T-helper 2 cell (primary cell): ENCODE results near the gene NIPAL3.

Source experiments
- DNase-seq, 5 experiments: peaks; one replicate each; pipeline versions ENCODE4 v3.0.0 to v3.0.0-alpha.2; 2012 to 2022

Gene NIPAL3

DNA sequence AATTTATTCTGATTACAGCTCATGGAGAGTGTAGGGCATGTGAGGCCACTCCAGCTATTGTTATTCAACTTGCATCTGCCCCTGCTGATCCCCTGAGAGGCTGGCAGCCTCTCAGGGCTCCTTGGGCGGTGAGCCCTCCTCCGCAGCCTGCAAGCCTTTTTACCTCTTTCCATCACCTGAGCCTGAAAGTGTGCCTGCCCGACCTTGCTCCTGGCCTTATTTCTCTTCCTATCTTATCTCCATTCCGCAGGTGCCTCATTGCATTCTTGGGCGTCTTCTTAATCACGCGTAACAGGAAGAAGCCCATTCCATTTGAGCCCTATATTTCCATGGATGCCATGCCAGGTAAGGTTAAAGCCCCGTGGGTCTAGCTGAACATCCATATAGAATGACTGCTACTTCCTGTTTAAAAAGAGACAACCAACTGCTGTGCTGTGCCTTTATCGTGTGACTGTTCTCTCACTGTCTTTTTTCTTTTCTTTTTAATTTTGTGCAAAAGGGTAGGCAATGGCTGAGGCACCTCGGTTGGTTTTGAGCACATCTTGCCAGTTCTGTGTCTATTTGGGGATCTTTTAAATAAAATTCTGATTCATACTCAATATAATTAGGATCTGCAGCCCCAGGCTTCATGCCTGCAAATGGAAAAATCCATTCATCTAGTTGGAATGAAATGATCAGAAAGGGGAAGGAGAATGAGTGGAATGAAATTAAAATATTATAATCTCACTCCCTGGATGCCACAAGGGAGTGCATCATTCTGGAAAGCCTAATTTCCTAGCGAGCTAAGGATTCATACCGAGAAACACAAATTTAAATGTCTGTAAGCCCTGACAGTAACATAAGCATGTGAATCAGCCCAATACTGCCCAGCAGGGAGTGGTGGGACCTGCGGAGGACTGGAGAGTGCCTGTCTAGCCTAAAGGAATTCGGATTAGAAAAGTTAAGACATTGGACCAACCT is 48.5 kb downstream of the NIPAL3 start:
- no peak for DNase-seq

- no peak for DNase-seq
Measured at GRCh38 chr1:24465099-24465498, 49.5 kb downstream of the NIPAL3 start.

GRCh38 chr1:24465638-24466037 is 50.0 kb downstream of the NIPAL3 start:
- DNase-seq, result no peak

DNA sequence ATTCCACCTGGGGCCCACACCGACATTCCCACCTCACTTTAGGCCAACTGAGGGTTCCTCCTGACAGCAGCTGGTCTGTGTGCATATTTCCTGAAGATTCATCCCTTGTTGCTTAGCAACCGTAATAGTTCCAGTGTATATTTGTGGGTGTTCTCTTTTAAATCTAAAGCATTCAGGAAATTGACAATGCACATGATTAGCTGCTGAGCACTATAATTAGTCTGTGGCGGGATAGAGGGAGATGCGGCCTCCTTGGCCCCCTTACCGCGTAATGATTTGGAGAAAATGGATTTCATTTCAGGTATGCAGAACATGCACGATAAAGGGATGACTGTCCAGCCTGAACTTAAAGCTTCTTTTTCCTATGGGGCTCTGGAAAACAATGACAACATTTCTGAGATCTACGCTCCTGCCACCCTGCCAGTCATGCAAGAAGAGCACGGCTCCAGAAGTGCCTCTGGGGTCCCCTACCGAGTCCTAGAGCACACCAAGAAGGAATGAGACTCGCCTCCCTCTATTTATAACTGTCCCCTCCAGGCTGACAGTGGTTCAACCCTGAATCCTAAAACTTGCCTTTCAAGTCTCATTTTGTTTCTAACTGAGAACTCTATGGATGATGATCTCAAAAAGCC is 53.2 kb downstream of the NIPAL3 start:
- no peak for DNase-seq

GRCh38 chr1:24470592-24470991 is 55.0 kb downstream of the NIPAL3 start:
- DNase-seq, result no peak

DNA sequence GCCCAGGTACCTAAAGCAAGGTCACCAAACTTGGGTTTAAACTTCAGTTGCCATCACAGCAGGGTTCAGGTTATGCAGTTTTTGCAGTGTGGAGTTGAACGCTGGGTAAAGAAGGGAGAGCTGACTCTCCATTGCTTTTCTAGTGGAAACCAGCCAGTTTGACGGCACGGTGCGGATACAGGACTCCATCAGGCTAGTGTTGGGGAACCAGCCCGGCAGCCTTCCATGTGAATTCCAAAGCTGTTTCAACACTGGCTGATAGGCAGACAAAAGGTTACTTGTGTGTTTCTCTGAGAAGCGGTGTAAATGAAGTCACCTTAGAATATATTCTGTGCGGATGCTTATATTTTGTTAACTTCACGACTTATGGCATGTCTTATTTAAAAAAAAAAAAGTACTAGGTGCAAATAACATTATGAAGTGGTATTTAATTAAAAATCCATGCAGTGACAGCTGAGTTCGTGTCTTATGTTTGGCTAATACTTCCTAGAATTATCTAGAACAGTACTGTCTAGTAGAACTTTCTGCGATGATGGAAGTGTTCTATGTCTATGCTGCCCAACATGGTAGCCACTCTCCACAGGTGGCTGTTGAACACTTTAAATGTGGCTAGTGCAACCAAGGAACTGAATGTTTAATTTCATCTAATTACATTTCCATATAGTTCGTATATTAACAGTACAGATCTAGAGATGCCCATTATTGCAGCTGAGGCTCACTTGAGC is 57.1 kb downstream of the NIPAL3 start:
- DNase-seq, result no peak

GRCh38 chr1:24474193-24474592 is 58.6 kb downstream of the NIPAL3 start:
- no peak for DNase-seq

DNA sequence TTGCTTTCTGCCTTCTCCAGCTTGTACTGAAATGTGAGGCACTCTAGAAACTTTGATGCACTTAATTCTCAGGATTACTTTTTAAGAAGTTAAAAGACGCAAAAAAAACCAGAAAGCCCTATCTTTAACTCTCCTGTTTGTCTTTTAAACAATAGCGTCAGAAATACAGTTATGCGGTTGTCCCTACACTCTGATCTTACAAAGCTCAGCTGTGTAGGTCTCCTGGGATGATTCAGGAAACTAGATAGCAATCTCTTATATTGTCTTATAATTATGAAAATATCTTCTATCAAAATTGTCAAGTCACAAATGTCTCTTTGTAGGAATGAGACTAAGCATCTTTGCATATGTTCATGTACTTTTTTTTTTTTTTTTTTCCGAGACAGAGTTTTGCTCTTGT is 60.1 kb downstream of the NIPAL3 start:
- DNase-seq, result no peak

DNA sequence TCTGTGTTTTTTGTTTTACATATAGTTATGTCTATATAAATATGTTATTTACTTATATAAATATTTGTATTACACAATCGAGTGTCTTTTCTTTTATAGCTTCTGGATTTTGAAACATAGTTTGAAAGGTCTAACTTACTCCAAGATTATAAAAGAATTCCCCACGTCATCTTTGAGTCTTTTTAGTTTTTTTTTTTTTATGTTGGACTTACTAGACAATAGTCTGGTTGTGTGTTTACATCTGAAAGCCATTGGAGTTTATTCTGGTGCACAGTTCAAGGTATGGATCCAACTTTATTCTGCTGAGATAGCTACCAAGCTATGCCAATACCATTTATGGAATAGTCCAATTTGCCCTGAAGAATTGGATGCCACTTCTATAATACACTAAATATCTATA is 61.0 kb downstream of the NIPAL3 start:
- no peak for DNase-seq

DNA sequence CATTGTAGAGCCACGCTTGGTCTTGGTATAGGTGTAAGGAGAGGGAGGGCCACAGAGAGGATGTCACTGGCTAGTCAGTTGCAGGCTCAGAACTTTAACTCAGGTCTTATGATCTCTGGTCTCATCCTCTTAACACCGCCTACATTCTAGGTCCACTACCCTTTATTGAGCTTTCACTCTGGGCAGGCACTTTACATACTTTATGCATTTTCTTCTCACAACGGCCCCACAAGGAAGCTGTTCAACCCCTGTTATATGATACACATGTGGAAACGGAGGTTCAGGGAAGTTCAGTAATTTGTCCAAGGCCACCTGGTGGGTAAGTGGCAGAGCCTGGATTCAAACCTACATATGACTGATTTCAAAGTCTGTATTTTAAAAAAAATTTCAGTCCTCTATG is 61.7 kb downstream of the NIPAL3 start:
- no peak for DNase-seq

DNA sequence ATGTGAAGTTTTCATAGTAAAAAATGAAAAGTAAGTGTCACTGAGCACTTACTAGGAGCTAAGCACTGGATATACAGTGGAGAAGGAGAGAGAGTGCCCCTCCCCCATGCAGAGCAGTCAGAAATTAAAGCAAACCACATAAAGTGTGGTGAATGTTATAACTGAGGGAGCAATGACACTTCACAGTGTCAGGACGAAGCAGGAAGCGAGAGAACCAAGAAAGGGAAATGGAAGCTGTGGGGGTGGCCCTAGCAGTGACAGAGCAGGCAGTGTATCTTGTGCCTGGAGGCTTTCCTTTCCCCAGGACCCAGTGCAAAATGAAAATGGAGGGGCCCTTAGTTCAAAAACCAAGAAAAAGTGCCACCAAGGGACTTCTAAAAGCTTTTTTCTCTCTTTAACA is 65.5 kb downstream of the NIPAL3 start:
- DNase-seq, result peak in 4 of 5 experiments; percentile 29 to 80 (median 42)

- peak in 2 of 5 experiments; percentile 72 to 87 for DNase-seq
Measured at GRCh38 chr1:24481843-24482610, 66.4 kb downstream of the NIPAL3 start.

DNA sequence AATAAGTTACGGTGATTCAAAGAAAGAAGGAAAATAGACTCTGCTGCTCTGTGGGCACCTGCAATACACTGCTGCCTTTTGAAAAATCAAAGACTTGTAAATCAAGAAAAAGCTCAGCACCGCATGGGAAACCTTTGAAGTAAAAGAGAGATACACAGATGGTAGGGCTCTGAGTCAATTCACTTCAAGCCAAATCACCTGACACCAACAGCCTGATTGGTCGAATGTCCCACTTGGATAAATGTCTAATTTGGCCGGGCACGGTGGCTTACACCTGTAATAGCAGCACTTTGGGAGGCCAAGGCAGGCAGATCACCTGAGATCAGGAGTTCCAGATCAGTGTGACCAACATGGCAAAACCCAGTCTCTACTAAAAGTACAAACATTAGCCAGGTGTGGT is 67.8 kb downstream of the NIPAL3 start:
- peak in 1 of 5 experiments; percentile 74 for DNase-seq

DNA sequence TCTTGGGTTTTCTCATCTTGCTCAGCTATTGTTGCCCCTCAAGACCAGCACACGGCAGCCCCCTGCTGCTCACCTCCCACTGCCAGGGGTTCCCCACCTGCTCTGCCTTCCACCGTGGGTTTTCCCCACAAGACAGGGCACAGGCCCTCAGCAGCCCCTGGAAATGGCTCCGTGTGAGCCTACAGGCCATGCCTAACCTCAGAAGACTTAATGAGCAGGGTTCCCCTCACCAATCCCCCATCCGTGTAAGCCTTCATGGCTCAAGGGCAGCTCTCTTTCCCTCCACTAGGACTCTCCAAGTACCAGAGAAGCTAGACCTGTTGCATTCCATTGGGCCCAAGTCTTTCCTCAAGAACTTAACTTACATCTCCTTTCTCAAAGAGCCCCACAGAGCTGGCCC is 68.6 kb downstream of the NIPAL3 start:
- DNase-seq, result no peak

GRCh38 chr1:24486331-24487065 is 70.9 kb downstream of the NIPAL3 start:
- DNase-seq, result peak in 3 of 5 experiments; percentile 37 to 70 (median 51)

DNA sequence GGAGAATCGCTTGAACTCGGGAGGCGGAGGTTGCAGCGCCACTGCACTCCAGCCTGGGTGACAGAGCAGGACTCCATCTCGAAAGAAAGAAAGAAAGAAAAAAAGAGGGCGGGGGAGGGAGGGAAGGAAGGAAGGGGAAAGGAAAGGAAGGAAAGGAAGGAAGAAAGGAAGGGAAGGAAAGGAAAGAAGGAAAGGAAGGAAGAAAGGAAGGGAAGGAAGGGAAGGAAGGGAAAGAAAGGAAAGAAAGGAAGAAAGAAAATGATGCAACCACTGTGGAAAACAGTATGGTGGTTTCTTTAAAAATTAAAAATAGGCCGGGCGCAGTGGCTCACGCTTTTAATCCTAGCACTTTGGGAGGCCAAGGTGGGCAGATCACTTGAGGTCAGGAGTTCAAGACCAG is 71.9 kb downstream of the NIPAL3 start:
- DNase-seq, result no peak

GRCh38 chr1:24488159-24488558 is 72.6 kb downstream of the NIPAL3 start:
- DNase-seq, result peak in 2 of 5 experiments; percentile 34 to 58

- no peak for DNase-seq
Measured at GRCh38 chr1:24489674-24490073, 74.1 kb downstream of the NIPAL3 start.

DNA sequence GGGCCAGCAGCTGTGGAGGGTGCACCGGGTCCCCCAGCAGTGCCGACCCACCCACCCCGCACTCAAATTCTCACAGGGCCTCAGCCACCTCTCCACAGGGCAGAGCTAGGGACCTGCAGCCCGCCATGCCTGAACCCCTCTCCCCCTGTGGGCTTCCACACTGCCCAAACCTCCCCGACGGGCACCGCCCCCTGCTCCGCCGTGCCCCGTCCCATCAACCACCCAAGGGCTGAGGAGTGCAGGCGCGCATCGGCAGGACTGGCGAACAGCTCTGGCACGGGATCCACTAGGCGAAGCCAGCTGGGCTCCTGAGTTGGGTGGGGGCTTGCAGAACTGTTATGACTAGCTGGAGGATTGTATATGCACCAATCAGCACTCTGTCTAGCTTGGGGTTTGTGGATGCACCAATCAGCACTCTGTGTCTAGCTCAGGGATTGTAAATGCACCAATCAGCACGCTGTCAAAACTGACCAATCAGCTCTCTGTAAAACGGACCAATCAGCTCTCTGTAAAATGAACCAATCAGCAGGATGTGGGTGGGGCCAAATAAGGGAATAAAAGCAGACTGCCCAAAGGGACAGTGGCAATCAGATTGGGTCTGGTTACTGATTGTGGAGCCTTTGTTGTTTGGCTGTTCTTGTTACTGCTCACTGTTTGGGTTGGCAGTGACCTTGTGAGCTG is 74.6 kb downstream of the NIPAL3 start:
- no peak for DNase-seq

- DNase-seq, result no peak
Measured at GRCh38 chr1:24491577-24492360, 76.2 kb downstream of the NIPAL3 start.
